Measurements from ENCODE around the gene OXT.

GRCh38 chr20:3045816-3046676, 25.4 kb upstream of the OXT start, which contains the start of gene MRPS26:
- TF ChIP-seq POLR2A (IDR thresholded peaks at IDR 0.05) = peak in 1 of 2 donors; percentile 64
- TF ChIP-seq, protein P1, sequence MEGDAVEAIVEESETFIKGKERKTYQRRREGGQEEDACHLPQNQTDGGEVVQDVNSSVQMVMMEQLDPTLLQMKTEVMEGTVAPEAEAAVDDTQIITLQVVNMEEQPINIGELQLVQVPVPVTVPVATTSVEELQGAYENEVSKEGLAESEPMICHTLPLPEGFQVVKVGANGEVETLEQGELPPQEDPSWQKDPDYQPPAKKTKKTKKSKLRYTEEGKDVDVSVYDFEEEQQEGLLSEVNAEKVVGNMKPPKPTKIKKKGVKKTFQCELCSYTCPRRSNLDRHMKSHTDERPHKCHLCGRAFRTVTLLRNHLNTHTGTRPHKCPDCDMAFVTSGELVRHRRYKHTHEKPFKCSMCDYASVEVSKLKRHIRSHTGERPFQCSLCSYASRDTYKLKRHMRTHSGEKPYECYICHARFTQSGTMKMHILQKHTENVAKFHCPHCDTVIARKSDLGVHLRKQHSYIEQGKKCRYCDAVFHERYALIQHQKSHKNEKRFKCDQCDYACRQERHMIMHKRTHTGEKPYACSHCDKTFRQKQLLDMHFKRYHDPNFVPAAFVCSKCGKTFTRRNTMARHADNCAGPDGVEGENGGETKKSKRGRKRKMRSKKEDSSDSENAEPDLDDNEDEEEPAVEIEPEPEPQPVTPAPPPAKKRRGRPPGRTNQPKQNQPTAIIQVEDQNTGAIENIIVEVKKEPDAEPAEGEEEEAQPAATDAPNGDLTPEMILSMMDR (IDR thresholded peaks at IDR 0.05) = peak in 1 of 5 experiments; percentile 30
- peak in 1 of 2 donors; percentile 75 for TF ChIP-seq EP300 (IDR thresholded peaks at IDR 0.05)
